ENCODE results near the gene CTNNA3. TPM values are rescaled to one million over a fixed set of nuclear protein-coding genes. Genes with fewer than 3 reads are reported as not detected.

CTNNA3 gene
- total RNA-seq, 4 donors from 2014 or later, result under 0.01 to 0.38 (median 0.27) TPM

DNA sequence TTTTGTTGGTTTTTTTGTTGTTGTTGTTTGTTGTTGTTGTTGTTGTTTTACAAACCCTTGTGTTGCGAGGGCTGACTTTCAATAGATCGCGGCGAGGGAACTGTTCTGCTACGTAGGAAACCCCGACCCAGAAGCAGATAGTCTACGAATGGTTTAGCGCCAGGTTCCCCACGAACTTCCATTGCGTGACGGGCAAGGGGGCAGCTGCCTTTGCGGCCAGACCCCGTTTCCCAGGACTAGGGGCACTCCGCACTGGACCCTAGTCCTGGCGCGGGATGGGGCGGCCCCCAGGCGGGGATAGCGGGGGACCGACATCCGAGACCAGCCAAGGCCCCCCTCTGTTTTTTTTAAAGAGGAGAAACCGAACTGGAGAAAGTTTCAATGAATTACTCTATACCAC lies 650.6 kb downstream of the CTNNA3 start:
- TF ChIP-seq, protein P1, sequence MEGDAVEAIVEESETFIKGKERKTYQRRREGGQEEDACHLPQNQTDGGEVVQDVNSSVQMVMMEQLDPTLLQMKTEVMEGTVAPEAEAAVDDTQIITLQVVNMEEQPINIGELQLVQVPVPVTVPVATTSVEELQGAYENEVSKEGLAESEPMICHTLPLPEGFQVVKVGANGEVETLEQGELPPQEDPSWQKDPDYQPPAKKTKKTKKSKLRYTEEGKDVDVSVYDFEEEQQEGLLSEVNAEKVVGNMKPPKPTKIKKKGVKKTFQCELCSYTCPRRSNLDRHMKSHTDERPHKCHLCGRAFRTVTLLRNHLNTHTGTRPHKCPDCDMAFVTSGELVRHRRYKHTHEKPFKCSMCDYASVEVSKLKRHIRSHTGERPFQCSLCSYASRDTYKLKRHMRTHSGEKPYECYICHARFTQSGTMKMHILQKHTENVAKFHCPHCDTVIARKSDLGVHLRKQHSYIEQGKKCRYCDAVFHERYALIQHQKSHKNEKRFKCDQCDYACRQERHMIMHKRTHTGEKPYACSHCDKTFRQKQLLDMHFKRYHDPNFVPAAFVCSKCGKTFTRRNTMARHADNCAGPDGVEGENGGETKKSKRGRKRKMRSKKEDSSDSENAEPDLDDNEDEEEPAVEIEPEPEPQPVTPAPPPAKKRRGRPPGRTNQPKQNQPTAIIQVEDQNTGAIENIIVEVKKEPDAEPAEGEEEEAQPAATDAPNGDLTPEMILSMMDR (IDR thresholded peaks at IDR 0.05; ENCODE audit: low read depth), result no peak

DNA sequence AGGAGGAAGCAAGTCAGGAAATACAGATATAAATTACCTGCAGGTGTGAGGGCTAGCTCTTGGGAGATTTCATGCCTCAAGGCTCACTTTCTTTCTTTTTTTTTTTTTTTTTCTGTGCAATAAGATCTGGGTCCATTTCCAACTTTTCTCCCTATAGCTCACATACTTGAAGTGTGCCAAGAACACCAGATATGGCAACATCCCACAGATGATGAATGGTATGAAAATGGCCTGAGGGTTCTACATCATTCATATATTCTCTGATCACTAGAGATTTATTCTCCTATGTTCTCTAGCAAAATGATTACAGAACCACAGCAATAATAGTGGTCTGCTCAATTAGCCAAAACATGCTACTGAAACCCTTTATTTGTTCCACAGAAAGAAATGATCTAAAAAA lies 653.0 kb downstream of the CTNNA3 start:
- TF ChIP-seq, protein P1 (IDR thresholded peaks at IDR 0.05; ENCODE audit: low read depth), result no peak

DNA sequence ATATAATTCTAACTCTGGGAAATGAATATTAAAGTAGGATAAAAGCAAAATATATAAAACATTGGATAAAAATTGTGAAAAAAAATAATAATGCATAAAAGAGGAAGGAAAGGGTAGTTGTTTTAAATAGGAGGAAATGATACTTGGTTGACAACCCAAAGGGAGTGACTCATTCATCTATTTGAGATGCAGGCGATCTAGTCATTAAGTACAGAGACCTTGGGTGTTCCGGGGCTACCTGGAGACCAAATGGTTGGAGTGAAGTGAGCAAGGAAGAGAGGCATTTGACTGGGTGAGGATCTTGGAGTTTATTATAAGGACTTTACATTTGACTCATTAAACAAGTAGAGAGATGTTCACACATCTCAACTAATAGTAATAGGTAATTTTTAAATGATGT lies 659.2 kb downstream of the CTNNA3 start:
- TF ChIP-seq, protein P1 (IDR thresholded peaks at IDR 0.05; ENCODE audit: low read depth), result no peak

GRCh38 chr10:67033878-67034277 lies 662.1 kb downstream of the CTNNA3 start:
- TF ChIP-seq, protein P1 (IDR thresholded peaks at IDR 0.05; ENCODE audit: low read depth), result no peak

GRCh38 chr10:67022099-67022498 lies 673.9 kb downstream of the CTNNA3 start:
- TF ChIP-seq, protein P1 (IDR thresholded peaks at IDR 0.05; ENCODE audit: low read depth), result no peak

GRCh38 chr10:67017218-67017617 lies 678.8 kb downstream of the CTNNA3 start:
- TF ChIP-seq, protein P1 (IDR thresholded peaks at IDR 0.05; ENCODE audit: low read depth), result no peak

DNA sequence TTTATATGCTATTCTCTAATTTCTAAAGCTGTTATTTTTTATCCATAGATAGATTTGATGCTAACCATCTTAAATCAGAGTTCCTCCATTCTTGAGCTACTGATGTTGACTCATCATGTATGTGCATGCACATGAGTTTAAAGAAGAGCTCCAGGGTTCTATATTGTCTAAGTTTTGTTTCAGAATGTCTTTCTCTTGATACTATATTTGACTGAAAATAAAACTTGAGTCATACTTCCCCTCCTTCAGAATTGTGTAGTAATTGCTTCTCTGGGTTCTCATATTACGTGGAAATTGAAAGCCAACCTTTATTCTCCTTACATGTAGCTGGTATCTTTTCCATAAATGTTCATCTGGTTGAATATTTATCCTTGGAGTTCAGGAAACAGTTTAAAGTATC lies 680.8 kb downstream of the CTNNA3 start:
- TF ChIP-seq, protein P1 (IDR thresholded peaks at IDR 0.05; ENCODE audit: low read depth), result no peak

Measured in subcutaneous adipose tissue (tissue), 4 donors.